22Rv1 (cell line): ENCODE measurements around the gene DNAJC15.
"Not testable (repeated sequence)": the region's sequence is repeated elsewhere in the genome, so short reads cannot be mapped to it uniquely, and the experiment has no call there.

Experiments
- ZFX ChIP-seq: fragments of 450-650 bp; IDR thresholded peaks from 2 replicates; pipeline ENCODE4 v1.6.1; 2017; ENCODE audit warnings: antibody characterized with exemption, borderline replicate concordance
- TF ChIP-seq, protein P1 (sequence below): fragments of 450-650 bp; IDR thresholded peaks from 2 replicates; pipeline ENCODE4 v1.5.1; 2017; ENCODE audit warnings: mild to moderate bottlenecking

DNA sequence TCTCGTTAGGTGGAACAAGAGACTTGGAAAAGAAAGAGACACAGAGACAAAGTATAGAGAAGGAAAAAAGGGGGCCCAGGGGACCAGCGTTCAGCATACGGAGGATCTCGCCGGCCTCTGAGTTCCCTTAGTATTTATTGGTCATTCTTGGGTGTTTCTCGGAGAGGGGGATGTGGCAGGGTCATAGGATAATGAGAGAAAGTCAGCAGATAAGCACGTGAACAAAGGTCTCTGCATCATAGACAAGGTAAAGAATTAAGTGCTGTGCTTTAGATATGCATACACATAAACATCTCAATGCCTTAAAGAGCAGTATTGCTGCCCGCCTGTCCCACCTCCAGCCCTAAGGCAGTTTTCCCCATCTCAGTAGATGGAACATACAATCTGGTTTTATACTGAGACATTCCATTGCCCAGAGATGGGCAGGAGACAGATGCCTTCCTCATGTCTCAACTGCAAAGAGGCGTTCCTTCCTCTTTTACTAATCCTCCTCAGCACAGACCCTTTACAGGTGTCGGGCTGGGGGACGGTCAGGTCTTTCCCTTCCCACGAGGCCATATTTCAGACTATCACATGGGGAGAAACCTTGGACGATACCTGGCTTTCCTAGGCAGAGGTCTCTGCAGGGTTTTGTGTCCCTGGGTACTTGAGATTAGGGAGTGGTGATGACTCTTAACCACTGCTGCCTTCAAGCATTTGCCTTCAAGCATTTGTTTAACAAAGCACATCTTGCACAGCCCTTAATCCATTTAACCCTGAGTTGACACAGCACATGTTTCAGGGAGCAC is 17.4 kb downstream of the DNAJC15 start:
- TF ChIP-seq, protein P1, sequence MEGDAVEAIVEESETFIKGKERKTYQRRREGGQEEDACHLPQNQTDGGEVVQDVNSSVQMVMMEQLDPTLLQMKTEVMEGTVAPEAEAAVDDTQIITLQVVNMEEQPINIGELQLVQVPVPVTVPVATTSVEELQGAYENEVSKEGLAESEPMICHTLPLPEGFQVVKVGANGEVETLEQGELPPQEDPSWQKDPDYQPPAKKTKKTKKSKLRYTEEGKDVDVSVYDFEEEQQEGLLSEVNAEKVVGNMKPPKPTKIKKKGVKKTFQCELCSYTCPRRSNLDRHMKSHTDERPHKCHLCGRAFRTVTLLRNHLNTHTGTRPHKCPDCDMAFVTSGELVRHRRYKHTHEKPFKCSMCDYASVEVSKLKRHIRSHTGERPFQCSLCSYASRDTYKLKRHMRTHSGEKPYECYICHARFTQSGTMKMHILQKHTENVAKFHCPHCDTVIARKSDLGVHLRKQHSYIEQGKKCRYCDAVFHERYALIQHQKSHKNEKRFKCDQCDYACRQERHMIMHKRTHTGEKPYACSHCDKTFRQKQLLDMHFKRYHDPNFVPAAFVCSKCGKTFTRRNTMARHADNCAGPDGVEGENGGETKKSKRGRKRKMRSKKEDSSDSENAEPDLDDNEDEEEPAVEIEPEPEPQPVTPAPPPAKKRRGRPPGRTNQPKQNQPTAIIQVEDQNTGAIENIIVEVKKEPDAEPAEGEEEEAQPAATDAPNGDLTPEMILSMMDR = not testable (repeated sequence)
- TF ChIP-seq ZFX = not testable (repeated sequence)
